ENCODE data around the gene MCF2L2.

- TF ChIP-seq ZBTB21 (tag by site-specific recombination; IDR thresholded peaks at IDR 0.05), result no peak
- no peak for TF ChIP-seq CTCF (tag by site-specific recombination; IDR thresholded peaks at IDR 0.05)
Measured at GRCh38 chr3:183307749-183308148, 120.7 kb downstream of the MCF2L2 start.
